Ishikawa (cell line): ENCODE measurements around the gene SPATA33.

ENCODE experiments used
- EGR1 ChIP-seq: IDR thresholded peaks from 2 replicates; pipeline ENCODE4 v1.6.1; 2012
- EP300 ChIP-seq: IDR thresholded peaks from 2 replicates; pipeline ENCODE4 v1.6.1; 2012; ENCODE audit warnings: borderline replicate concordance
- RAD21 ChIP-seq: IDR thresholded peaks from 2 replicates; pipeline ENCODE4 v1.6.1; 2012; ENCODE audit warnings: low read depth
- TAF1 ChIP-seq: IDR thresholded peaks from 2 replicates; pipeline ENCODE4 v1.6.1; 2012; ENCODE audit warnings: low read depth, mild to moderate bottlenecking
- TF ChIP-seq, protein P1 (sequence below): IDR thresholded peaks from 2 replicates; pipeline ENCODE4 v1.6.1; 2012
- TF ChIP-seq, protein P2 (sequence below): IDR thresholded peaks from 2 replicates; pipeline ENCODE4 v1.6.1; 2012
- TF ChIP-seq, protein P3 (sequence below): IDR thresholded peaks from 2 replicates; pipeline ENCODE4 v1.6.1; 2012; ENCODE audit warnings: low read depth, mild to moderate bottlenecking

DNA sequence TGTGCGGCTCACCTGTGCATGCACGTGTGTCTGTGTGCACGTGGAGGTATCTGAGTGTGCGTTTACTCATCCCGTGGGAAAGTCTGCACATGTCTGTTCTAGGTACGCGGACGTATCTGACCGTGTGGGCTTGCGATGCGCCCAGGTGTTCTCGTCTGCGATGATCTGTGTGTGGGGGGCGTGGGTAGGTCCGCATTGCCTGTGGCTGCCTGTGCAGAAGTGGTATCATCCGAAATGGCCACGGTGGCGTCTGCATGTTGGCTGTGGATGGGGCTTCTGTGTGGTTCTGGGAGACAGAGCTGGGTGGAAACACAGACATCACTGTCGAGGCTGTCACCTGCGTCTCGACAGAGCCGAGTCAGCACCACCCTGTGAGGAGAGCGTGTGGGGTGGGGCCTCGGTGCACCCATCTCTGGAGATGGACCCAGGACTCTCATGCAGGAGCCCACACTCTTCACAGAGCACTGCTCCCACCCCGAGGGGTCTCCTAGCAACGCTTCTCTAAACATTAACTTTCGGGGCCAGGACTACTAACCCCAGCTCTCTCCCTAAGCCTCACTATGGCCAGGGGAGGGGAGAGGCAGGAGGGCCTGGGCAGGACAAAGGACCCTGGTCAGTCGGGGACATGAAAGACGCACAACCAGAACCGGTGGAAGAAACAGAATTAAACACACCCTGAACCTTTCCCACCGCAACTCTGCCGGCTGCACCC, 35.8 kb upstream of the SPATA33 start:
- TF ChIP-seq TAF1 (no peak), EGR1 (no peak), EP300 (no peak), RAD21 (no peak)
- TF ChIP-seq, protein P1, sequence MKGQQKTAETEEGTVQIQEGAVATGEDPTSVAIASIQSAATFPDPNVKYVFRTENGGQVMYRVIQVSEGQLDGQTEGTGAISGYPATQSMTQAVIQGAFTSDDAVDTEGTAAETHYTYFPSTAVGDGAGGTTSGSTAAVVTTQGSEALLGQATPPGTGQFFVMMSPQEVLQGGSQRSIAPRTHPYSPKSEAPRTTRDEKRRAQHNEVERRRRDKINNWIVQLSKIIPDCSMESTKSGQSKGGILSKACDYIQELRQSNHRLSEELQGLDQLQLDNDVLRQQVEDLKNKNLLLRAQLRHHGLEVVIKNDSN: no peak
- TF ChIP-seq, protein P2, sequence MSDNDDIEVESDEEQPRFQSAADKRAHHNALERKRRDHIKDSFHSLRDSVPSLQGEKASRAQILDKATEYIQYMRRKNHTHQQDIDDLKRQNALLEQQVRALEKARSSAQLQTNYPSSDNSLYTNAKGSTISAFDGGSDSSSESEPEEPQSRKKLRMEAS: no peak
- TF ChIP-seq, protein P3, sequence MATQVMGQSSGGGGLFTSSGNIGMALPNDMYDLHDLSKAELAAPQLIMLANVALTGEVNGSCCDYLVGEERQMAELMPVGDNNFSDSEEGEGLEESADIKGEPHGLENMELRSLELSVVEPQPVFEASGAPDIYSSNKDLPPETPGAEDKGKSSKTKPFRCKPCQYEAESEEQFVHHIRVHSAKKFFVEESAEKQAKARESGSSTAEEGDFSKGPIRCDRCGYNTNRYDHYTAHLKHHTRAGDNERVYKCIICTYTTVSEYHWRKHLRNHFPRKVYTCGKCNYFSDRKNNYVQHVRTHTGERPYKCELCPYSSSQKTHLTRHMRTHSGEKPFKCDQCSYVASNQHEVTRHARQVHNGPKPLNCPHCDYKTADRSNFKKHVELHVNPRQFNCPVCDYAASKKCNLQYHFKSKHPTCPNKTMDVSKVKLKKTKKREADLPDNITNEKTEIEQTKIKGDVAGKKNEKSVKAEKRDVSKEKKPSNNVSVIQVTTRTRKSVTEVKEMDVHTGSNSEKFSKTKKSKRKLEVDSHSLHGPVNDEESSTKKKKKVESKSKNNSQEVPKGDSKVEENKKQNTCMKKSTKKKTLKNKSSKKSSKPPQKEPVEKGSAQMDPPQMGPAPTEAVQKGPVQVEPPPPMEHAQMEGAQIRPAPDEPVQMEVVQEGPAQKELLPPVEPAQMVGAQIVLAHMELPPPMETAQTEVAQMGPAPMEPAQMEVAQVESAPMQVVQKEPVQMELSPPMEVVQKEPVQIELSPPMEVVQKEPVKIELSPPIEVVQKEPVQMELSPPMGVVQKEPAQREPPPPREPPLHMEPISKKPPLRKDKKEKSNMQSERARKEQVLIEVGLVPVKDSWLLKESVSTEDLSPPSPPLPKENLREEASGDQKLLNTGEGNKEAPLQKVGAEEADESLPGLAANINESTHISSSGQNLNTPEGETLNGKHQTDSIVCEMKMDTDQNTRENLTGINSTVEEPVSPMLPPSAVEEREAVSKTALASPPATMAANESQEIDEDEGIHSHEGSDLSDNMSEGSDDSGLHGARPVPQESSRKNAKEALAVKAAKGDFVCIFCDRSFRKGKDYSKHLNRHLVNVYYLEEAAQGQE: no peak
